HAP-1 (cell line): ENCODE measurements around the gene EFCAB6.

ENCODE experiments used
- DNase-seq, 2 experiments: peaks; one replicate each; pipeline ENCODE4 v3.0.0-alpha.2; 2016 to 2020; ENCODE audit warnings: low spot score in 2 of 2
- H3K27me3 ChIP-seq: fragments of 250-450 bp; sonication (Bioruptor Pico); 2 replicates; pipeline ENCODE4 v1.5.1; 2020; ENCODE audit warnings: low read depth, mild to moderate bottlenecking, moderate library complexity
- H3K36me3 ChIP-seq: fragments of 250-450 bp; sonication (Bioruptor Pico); replicated peaks from 2 replicates; pipeline ENCODE4 v1.5.1; 2020; ENCODE audit warnings: mild to moderate bottlenecking
- H3K4me1 ChIP-seq: fragments of 250-450 bp; sonication (Bioruptor Pico); 2 replicates; pipeline ENCODE4 v1.5.1; 2020; ENCODE audit warnings: mild to moderate bottlenecking
- H3K4me3 ChIP-seq: fragments of 250-450 bp; sonication (Bioruptor Pico); 2 replicates; pipeline ENCODE4 v1.5.1; 2020; ENCODE audit warnings: mild to moderate bottlenecking, moderate library complexity
- H3K9me3 ChIP-seq: fragments of 250-450 bp; sonication (Bioruptor Pico); 2 replicates; pipeline ENCODE4 v1.5.1; 2020; ENCODE audit warnings: mild to moderate bottlenecking, moderate library complexity
- in situ Hi-C: fragments of 300-500 bp; cut with MboI; formaldehyde crosslinking; loops from 3 replicates; pipeline ENCODE4 v1.14.3; 2020; ENCODE audit warnings: low sequenced_read_pairs, inconsistent platforms, mixed read lengths

The EFCAB6 gene

DNA sequence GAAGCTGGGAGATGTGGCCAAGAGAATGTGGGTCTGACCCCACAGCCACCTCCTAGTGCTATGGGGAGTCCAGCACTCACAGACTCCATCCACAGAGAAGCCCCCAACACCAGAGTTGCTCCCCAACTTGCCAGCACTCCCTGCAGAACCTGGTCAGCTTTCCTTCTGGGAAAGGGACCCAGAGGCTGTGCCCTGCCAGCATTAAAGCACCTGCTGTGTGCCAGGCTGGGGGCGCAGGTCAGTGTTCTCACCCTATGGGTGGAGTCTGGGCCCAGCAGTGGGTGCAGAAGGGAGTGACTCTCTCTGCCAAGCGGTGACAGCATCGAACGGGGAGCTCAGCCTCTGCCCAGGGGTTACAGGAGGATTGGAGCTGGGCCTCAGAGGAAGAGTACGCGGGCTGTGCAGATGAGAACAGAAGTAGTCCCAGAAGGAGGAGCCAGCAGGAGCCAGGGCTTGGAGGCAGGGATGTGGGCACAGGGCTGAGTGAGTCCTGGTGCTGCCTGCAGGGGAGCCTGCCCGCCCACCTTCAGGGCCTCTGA, 285.9 kb downstream of the EFCAB6 start:
- no peak for DNase-seq
- Histone ChIP-seq H3K4me3 (no peak overlapping the region), H3K9me3 (no peaks in the 10 kb centered on the region), H3K36me3 (no peaks in the 10 kb centered on the region), H3K4me1 (no peaks in the 10 kb centered on the region), H3K27me3 (peaks cover 9% of the 10 kb centered on the region; the same call in 1 of the 2 replicates)
- in situ Hi-C loops = no loop called here

DNA sequence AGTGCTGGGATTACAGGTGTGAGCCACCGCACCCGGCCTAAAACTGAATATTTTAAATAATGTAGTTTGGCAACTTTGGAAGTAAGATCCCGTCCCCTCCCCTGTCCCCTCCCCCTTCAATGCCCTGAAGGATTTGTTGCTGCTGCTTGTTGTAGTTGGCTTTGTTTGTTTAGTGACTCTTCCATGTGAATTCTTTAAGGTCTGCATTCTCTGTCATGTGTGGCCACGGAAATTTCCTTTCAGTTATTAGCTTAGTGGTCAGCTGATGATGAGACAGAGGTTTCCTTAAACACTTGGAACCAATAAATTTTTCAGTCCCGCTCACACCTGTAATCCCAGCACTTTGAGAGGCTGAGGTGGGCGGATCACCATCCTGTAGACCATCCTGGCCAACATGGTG, 290.4 kb downstream of the EFCAB6 start:
- Histone ChIP-seq H3K4me1 (no peaks in the 10 kb centered on the region), H3K36me3 (no peaks in the 10 kb centered on the region), H3K4me3 (no peak overlapping the region), H3K27me3 (peaks cover 8% of the 10 kb centered on the region; the same call in 1 of the 2 replicates), H3K9me3 (no peaks in the 10 kb centered on the region)
- no peak for DNase-seq
- in situ Hi-C loops = no loop called here

DNA sequence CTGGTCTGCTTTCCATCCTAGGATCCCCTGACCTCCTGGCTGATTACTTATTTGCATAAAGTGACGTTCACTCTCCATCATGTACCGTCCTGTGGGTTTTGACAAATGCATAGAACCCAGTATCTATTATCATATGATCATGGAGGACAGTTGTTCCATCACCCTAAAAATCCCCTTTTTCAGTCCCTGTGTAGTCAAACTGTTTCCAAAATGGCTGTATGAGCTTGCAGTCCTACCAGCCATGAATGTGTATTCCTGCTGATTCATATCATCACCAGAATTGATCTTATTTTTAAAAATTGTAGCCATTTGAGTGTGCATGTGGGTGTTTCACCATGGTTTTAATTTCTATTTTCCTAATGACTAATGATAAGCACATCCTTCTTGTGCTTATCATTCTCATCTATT, 291.5 kb downstream of the EFCAB6 start:
- in situ Hi-C loops = no loop called here
- H3K4me1 ChIP-seq = no peaks in the 10 kb centered on the region
- no peak for DNase-seq
- peaks cover 8% of the 10 kb centered on the region; the same call in 1 of the 2 replicates for H3K27me3 ChIP-seq
- no peaks in the 10 kb centered on the region for H3K36me3 ChIP-seq
- H3K4me3 ChIP-seq = no peak overlapping the region
- H3K9me3 ChIP-seq = no peaks in the 10 kb centered on the region

GRCh38 chr22:43516996-43517635, 295.0 kb downstream of the EFCAB6 start:
- 0 out of 2 replicates have a peak, but pooled peaks cover 3% of the 10 kb centered on the region for H3K27me3 ChIP-seq
- H3K4me3 ChIP-seq = no peak overlapping the region
- no peak for DNase-seq
- no peaks in the 10 kb centered on the region for H3K4me1 ChIP-seq
- no peaks in the 10 kb centered on the region for H3K9me3 ChIP-seq
- in situ Hi-C loops = no loop called here
- no peaks in the 10 kb centered on the region for H3K36me3 ChIP-seq

- Histone ChIP-seq H3K4me1 (no peaks in the 10 kb centered on the region), H3K27me3 (0 out of 2 replicates have a peak, but pooled peaks cover 3% of the 10 kb centered on the region), H3K4me3 (no peak overlapping the region), H3K9me3 (no peaks in the 10 kb centered on the region), H3K36me3 (no peaks in the 10 kb centered on the region)
- in situ Hi-C loops = no loop called here
- no peak for DNase-seq
Measured at GRCh38 chr22:43516386-43516785, 295.7 kb downstream of the EFCAB6 start.

GRCh38 chr22:43515902-43516301, 296.2 kb downstream of the EFCAB6 start:
- Histone ChIP-seq H3K4me3 (no peak overlapping the region), H3K9me3 (no peaks in the 10 kb centered on the region), H3K4me1 (no peaks in the 10 kb centered on the region), H3K36me3 (no peaks in the 10 kb centered on the region), H3K27me3 (0 out of 2 replicates have a peak, but pooled peaks cover 3% of the 10 kb centered on the region)
- no peak for DNase-seq
- in situ Hi-C loops = no loop called here

DNA sequence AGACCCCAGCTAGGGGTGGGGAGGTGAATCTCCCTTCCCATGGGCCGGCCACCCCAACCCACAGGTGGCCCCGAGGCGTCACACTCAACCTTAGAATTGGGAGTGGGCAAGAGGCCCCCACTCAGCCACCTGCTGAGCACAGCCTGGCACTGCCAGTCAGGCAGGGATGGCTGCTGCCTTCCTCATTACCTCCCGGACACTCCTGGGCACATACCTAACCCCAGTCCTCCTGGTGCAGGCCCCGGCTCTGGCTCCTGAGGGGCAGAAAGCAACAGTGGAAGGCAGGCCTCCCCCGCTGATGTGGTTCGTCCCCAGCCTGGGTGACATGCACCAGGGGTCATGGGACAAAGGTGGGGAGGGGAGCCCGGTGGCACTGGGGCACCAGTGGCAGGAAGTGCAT, 296.7 kb downstream of the EFCAB6 start:
- in situ Hi-C loops = no loop called here
- Histone ChIP-seq H3K4me3 (no peak overlapping the region), H3K36me3 (no peaks in the 10 kb centered on the region), H3K9me3 (no peaks in the 10 kb centered on the region), H3K4me1 (no peaks in the 10 kb centered on the region), H3K27me3 (0 out of 2 replicates have a peak, but pooled peaks cover 3% of the 10 kb centered on the region)
- DNase-seq = no peak

DNA sequence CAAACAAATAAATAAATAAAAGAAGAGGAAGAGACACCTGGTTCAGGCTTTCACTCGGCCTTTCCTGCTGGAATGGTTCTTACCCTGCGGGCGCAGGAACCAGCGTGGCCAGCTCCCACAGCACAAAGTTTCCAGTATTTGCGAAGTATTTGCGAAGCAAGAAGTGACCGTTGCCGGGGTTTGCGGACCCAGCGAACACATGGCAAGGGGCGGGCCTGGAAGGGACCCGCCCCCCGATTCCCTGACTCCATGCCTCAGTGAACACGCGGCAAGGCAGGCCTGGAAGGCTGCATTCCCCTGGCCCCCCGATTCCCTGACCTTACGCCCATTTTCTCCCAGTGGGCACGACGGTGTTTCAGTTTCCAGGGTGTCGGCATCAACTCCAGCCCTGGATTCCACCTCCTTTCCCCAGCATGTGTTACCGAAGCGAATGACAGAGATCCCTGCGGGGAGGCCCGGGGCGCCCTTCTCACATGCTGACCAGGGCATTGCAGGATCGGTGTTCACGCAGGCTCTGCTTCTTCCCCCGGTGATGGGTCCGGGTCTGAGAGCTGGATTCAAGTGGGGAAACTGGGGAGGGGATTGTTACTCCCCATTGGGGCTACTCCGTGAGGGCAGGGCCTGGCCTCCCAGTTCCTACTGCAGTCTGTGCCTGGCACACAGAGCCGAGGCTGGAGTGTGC, 297.5 kb downstream of the EFCAB6 start:
- Histone ChIP-seq H3K4me3 (no peak overlapping the region), H3K9me3 (no peaks in the 10 kb centered on the region), H3K27me3 (0 out of 2 replicates have a peak, but pooled peaks cover 3% of the 10 kb centered on the region), H3K4me1 (no peaks in the 10 kb centered on the region), H3K36me3 (no peaks in the 10 kb centered on the region)
- in situ Hi-C loops = no loop called here
- no peak for DNase-seq

- Histone ChIP-seq H3K27me3 (no peaks in the 10 kb centered on the region), H3K36me3 (no peaks in the 10 kb centered on the region), H3K4me1 (no peaks in the 10 kb centered on the region), H3K4me3 (no peak overlapping the region), H3K9me3 (no peaks in the 10 kb centered on the region)
- no peak for DNase-seq
- in situ Hi-C loops = no loop called here
Measured at GRCh38 chr22:43512279-43512678, 299.8 kb downstream of the EFCAB6 start.

DNA sequence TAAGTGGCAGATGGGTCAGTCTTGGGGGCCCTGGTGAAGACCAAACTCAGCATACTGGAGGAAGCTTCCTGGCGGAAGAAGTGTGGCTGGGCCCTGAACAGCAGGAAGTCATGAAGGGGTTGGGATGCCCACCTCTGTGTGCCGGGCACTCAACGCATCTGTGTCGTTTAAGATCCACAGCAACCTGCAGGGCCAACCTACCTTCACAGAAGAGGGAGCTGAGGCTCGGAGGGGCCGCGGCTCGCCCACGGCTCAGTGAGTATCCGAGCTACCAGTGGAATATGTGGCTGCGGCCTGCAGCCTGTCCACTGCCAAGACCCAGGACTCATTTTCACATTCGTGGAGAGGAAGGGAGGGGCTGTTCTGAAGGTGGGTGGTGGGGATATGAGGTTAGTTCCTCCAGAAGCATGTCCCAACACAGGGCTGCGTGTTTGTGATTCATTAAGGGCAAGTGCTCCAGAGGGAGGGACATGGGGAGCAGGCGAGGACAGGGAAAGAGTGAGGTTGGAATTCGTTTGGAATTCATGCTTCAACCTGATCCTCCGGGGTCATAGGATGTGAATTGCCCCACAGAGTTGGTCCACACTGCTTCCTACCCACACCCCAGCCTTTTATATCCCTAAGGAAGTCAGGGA, 300.7 kb downstream of the EFCAB6 start:
- DNase-seq = no peak
- H3K9me3 ChIP-seq = no peaks in the 10 kb centered on the region
- no peaks in the 10 kb centered on the region for H3K36me3 ChIP-seq
- H3K4me1 ChIP-seq = no peaks in the 10 kb centered on the region
- in situ Hi-C loops = no loop called here
- no peaks in the 10 kb centered on the region for H3K27me3 ChIP-seq
- no peak overlapping the region for H3K4me3 ChIP-seq

DNA sequence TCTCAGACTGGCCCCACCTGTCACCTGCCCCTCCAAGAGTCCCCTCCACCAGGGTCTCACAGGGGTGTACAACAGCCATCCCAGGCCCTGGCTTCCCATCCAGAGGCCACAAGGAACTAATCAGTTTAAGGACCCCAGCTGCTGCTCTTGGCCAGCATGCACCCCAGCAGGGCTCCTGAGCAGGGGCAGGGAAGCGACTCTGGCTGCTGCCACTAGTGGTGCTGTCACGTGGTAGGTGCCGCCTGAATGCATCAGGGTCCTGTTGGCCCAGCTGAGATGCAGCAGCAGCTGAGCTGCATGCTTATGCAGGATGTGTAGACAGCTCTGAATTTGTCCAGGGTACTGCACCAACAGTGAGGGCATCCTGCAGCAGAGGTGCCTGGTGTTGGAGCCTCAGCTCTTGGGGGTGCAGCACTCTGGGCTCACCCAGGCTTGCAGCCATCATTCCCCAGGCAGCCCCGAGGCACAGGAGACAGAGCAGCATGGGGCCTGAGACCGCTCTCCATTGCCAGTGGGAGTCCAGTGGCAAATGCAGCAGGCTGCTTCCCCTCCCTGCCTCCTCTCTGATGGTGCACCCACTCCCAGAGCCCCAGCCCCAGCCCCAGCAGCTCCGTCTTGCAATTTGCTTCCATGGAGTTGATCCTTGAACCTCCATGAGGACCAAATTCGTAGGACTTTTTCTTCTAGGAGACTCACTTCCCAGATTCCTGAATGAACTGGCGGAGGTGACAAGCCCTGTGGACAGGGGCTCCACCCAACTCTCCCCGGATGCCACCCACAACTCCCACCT, 301.6 kb downstream of the EFCAB6 start:
- no peaks in the 10 kb centered on the region for H3K9me3 ChIP-seq
- in situ Hi-C loops = no loop called here
- DNase-seq = no peak

DNA sequence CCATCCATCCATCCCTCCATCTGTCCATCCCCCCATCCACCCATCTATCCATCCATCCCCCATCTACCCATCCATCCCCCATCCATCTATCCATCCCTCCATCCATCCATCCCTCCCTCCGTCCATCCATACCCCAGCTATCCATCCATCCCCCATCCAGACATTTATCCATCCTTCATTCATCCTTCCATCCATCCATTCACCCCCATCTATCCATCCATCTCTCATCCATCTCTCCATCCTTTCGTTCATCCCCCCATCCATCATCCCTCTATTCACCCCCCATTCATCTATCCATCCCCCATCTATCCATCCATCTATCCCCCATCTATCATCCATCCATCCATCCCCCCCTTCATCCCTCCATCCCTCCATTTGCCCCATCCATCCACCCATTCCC, 302.8 kb downstream of the EFCAB6 start:
- in situ Hi-C loops = no loop called here
- H3K36me3 ChIP-seq = no peaks in the 10 kb centered on the region
- no peaks in the 10 kb centered on the region for H3K4me1 ChIP-seq
- H3K27me3 ChIP-seq = no peaks in the 10 kb centered on the region
- no peak overlapping the region for H3K4me3 ChIP-seq
- H3K9me3 ChIP-seq = no peaks in the 10 kb centered on the region
- no peak for DNase-seq

More for the DNA sequence above, 301.6 kb downstream of the EFCAB6 start:
- Histone ChIP-seq H3K4me1 (no peaks in the 10 kb centered on the region), H3K36me3 (no peaks in the 10 kb centered on the region), H3K4me3 (no peak overlapping the region), H3K27me3 (no peaks in the 10 kb centered on the region)

DNA sequence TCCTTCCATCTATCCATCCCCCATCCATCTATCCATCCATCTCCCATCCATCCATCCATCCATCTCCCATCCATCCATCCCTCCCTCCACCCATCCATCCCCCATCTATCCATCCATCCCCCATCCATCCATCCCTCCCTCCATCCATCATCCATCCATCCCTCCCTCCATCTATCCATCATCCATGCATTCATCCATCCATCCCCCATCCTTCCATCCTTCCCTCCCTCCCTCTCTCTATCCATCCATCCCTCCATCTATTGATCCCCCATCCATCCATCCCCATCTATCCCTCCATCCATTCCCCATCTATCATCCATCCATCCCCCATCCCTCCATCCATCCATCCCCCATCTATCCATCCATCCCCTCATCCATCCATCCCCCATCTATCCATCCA, 303.6 kb downstream of the EFCAB6 start:
- H3K36me3 ChIP-seq = no peaks in the 10 kb centered on the region
- no peak overlapping the region for H3K4me3 ChIP-seq
- H3K4me1 ChIP-seq = no peaks in the 10 kb centered on the region
- H3K27me3 ChIP-seq = no peaks in the 10 kb centered on the region
- no peaks in the 10 kb centered on the region; the same call in 1 of the 2 replicates for H3K9me3 ChIP-seq
- no peak for DNase-seq
- in situ Hi-C loops = no loop called here
